Activated CD4-positive, alpha-beta T cell treated with anti-CD3 and anti-CD28 coated beads, Interleukin-2, amount 10 ng/mL, durations not matched to agents 7 days and 5 days (primary cell): Measurements from ENCODE around the gene ZNF606. TPM values are rescaled to one million over a fixed set of nuclear protein-coding genes. Genes with fewer than 3 reads are reported as not detected.
A peak's percentile ranks its signal among the peaks of the same experiment; 100 is the strongest.
"Not testable (repeated sequence)": the region's sequence is repeated elsewhere in the genome, so short reads cannot be mapped to it uniquely, and the experiment has no call there.

Experiments used
- CTCF ChIA-PET: fragments of 350-600 bp; sonication (Branson Sonifier 250); formaldehyde crosslinking; loops from one replicate; lab custom pipeline; 2021; ENCODE audit warnings: antibody characterized with exemption; lab: Charles Lee
- POLR2A ChIA-PET: fragments of 350-600 bp; sonication (Branson Sonifier 250); formaldehyde crosslinking; loops from one replicate; lab custom pipeline; 2021; ENCODE audit warnings: antibody characterized with exemption; lab: Charles Lee
- DNase-seq: peaks from one replicate; pipeline ENCODE4 v3.0.0-alpha.2; 2020
- H3K27ac Mint-ChIP-seq: one replicate; pipeline ENCODE4 v1.8.0; 2021; ENCODE audit warnings: mild to moderate bottlenecking, moderate library complexity, mixed read lengths
- H3K27me3 Mint-ChIP-seq: one replicate; pipeline ENCODE4 v1.8.0; 2021; ENCODE audit warnings: mixed read lengths
- H3K36me3 Mint-ChIP-seq: one replicate; pipeline ENCODE4 v1.8.0; 2021; ENCODE audit warnings: low read depth, mixed read lengths
- H3K4me1 Mint-ChIP-seq: one replicate; pipeline ENCODE4 v1.8.0; 2021; ENCODE audit warnings: mixed read lengths
- H3K4me3 Mint-ChIP-seq: one replicate; pipeline ENCODE4 v1.8.0; 2021; ENCODE audit warnings: mild to moderate bottlenecking, moderate library complexity, mixed read lengths
- H3K9me3 Mint-ChIP-seq: one replicate; pipeline ENCODE4 v1.8.0; 2021; ENCODE audit warnings: mixed read lengths
- total RNA-seq, 2 experiments: library from RNA; stranded (reverse); gene quantifications; one replicate each; pipeline ENCODE4 v1.2.3, GENCODE V29; 2021

Gene ZNF606
- total RNA-seq, 2 experiments from 2014 or later, result 11.1 to 15.3 TPM

GRCh38 chr19:58035863-58036262 is 33.2 kb upstream of the ZNF606 start:
- H3K27ac Mint-ChIP-seq, result no peak overlapping the region
- peaks cover 6% of the 10 kb centered on the region for H3K27me3 Mint-ChIP-seq
- no peak overlapping the region for H3K4me3 Mint-ChIP-seq
- peaks cover 33% of the 10 kb centered on the region for H3K9me3 Mint-ChIP-seq
- ChIA-PET POLR2A (no interaction called here), CTCF (no interaction called here)
- no peak for DNase-seq
- peaks cover 4% of the 10 kb centered on the region for H3K4me1 Mint-ChIP-seq
- H3K36me3 Mint-ChIP-seq, result peaks cover 10% of the 10 kb centered on the region

GRCh38 chr19:58034477-58034793 is 31.8 kb upstream of the ZNF606 start:
- peaks cover 6% of the 10 kb centered on the region for H3K27me3 Mint-ChIP-seq
- peaks cover 10% of the 10 kb centered on the region for H3K36me3 Mint-ChIP-seq
- POLR2A ChIA-PET, result no interaction called here
- no peak overlapping the region for H3K27ac Mint-ChIP-seq
- CTCF ChIA-PET, result no interaction called here
- H3K4me3 Mint-ChIP-seq, result no peak overlapping the region
- peaks cover 31% of the 10 kb centered on the region for H3K9me3 Mint-ChIP-seq
- H3K4me1 Mint-ChIP-seq, result peaks cover 4% of the 10 kb centered on the region
- DNase-seq, result no peak

GRCh38 chr19:58033741-58034476 is 31.3 kb upstream of the ZNF606 start, which contains the start of gene ZSCAN1:
Gene ZSCAN1, plus strand, starts transcription at chr19:58034025. Its CDS starts 3,812 bp downstream, at chr19:58037837.
- CTCF ChIA-PET, result no interaction called here
- peaks cover 10% of the 10 kb centered on the region for H3K36me3 Mint-ChIP-seq
- H3K9me3 Mint-ChIP-seq, result peaks cover 32% of the 10 kb centered on the region
- POLR2A ChIA-PET, result no interaction called here
- H3K27ac Mint-ChIP-seq, result peak within 1 kb of the TSS; percentile 76
- peaks cover 6% of the 10 kb centered on the region for H3K27me3 Mint-ChIP-seq
- peak within 1 kb of the TSS; percentile 48 for H3K4me3 Mint-ChIP-seq
- DNase-seq, result peak; percentile 17
- peaks cover 4% of the 10 kb centered on the region for H3K4me1 Mint-ChIP-seq

GRCh38 chr19:58024661-58025060 is 22.0 kb upstream of the ZNF606 start:
- Mint-ChIP-seq H3K4me1 (no peaks in the 10 kb centered on the region), H3K9me3 (peaks cover 43% of the 10 kb centered on the region), H3K36me3 (peaks cover 2% of the 10 kb centered on the region), H3K4me3 (no peak overlapping the region), H3K27ac (no peak overlapping the region), H3K27me3 (no peaks in the 10 kb centered on the region)
- ChIA-PET CTCF (interaction anchor here (1.0 kb wide), 1 partner anchor 22 kb away, joined by 3 read pairs; no protein-coding TSS in a partner anchor), POLR2A (no interaction called here)
- no peak for DNase-seq

- ChIA-PET CTCF (interaction anchor here (0.5 kb wide), 1 partner anchor 1115 kb away, joined by 3 read pairs; no protein-coding TSS in a partner anchor), POLR2A (no interaction called here)
- Mint-ChIP-seq H3K27me3 (no peaks in the 10 kb centered on the region), H3K4me3 (no peak overlapping the region), H3K27ac (no peak overlapping the region), H3K9me3 (peaks cover 37% of the 10 kb centered on the region), H3K36me3 (peaks cover 2% of the 10 kb centered on the region), H3K4me1 (no peaks in the 10 kb centered on the region)
- no peak for DNase-seq
Measured at GRCh38 chr19:58022283-58022660, 19.7 kb upstream of the ZNF606 start.

GRCh38 chr19:58021541-58022282 is 19.1 kb upstream of the ZNF606 start:
- DNase-seq, result peak; percentile 37
- peaks cover 2% of the 10 kb centered on the region for H3K36me3 Mint-ChIP-seq
- H3K4me3 Mint-ChIP-seq, result no peak overlapping the region
- peaks cover 40% of the 10 kb centered on the region for H3K9me3 Mint-ChIP-seq
- H3K27me3 Mint-ChIP-seq, result no peaks in the 10 kb centered on the region
- no peaks in the 10 kb centered on the region for H3K4me1 Mint-ChIP-seq
- POLR2A ChIA-PET, result no interaction called here
- no peak overlapping the region for H3K27ac Mint-ChIP-seq
- CTCF ChIA-PET, result no interaction called here

- ChIA-PET CTCF (no interaction called here), POLR2A (no interaction called here)
- DNase-seq, result no peak
- Mint-ChIP-seq H3K27ac (no peak overlapping the region), H3K27me3 (no peaks in the 10 kb centered on the region), H3K36me3 (peaks cover 2% of the 10 kb centered on the region), H3K9me3 (peaks cover 33% of the 10 kb centered on the region), H3K4me1 (no peaks in the 10 kb centered on the region), H3K4me3 (no peak overlapping the region)
Measured at GRCh38 chr19:58020129-58020528, 17.5 kb upstream of the ZNF606 start.

- ChIA-PET POLR2A (no interaction called here), CTCF (no interaction called here)
- Mint-ChIP-seq H3K4me3 (no peak overlapping the region), H3K4me1 (peaks cover 9% of the 10 kb centered on the region), H3K9me3 (peaks cover 35% of the 10 kb centered on the region), H3K27me3 (no peaks in the 10 kb centered on the region), H3K27ac (no peak overlapping the region), H3K36me3 (peaks cover 9% of the 10 kb centered on the region)
- DNase-seq, result no peak
Measured at GRCh38 chr19:58014141-58014540, 11.5 kb upstream of the ZNF606 start.

GRCh38 chr19:58010507-58010906 is 7.9 kb upstream of the ZNF606 start:
- DNase-seq, result no peak
- Mint-ChIP-seq H3K9me3 (peaks cover 52% of the 10 kb centered on the region), H3K4me1 (peaks cover 12% of the 10 kb centered on the region), H3K36me3 (peaks cover 30% of the 10 kb centered on the region), H3K4me3 (peak overlapping the region; percentile 74), H3K27ac (peak overlapping the region; percentile 76), H3K27me3 (no peaks in the 10 kb centered on the region)
- POLR2A ChIA-PET, result no interaction called here
- CTCF ChIA-PET, result no interaction called here

GRCh38 chr19:58009666-58010301 is 7.2 kb upstream of the ZNF606 start:
- peak; percentile 76 for DNase-seq
- ChIA-PET POLR2A (no interaction called here), CTCF (no interaction called here)
- H3K27ac Mint-ChIP-seq, result peak overlapping the region; percentile 83
- peaks cover 58% of the 10 kb centered on the region for H3K9me3 Mint-ChIP-seq
- H3K4me1 Mint-ChIP-seq, result peaks cover 14% of the 10 kb centered on the region
- peak overlapping the region; percentile 74 for H3K4me3 Mint-ChIP-seq
- H3K27me3 Mint-ChIP-seq, result no peaks in the 10 kb centered on the region
- peaks cover 37% of the 10 kb centered on the region for H3K36me3 Mint-ChIP-seq

- H3K4me1 Mint-ChIP-seq, result peaks cover 17% of the 10 kb centered on the region
- H3K36me3 Mint-ChIP-seq, result peaks cover 42% of the 10 kb centered on the region
- H3K4me3 Mint-ChIP-seq, result peak overlapping the region; percentile 74
- H3K27ac Mint-ChIP-seq, result no peak overlapping the region
- no peak for DNase-seq
- H3K27me3 Mint-ChIP-seq, result no peaks in the 10 kb centered on the region
- H3K9me3 Mint-ChIP-seq, result peaks cover 58% of the 10 kb centered on the region
- POLR2A ChIA-PET, result no interaction called here
- CTCF ChIA-PET, result no interaction called here
Measured at GRCh38 chr19:58009301-58009665, 6.7 kb upstream of the ZNF606 start.

- CTCF ChIA-PET, H3K27me3 Mint-ChIP-seq: not testable (repeated sequence)
- peak overlapping the region; percentile 74 for H3K4me3 Mint-ChIP-seq
Measured at GRCh38 chr19:58008877-58009276, 6.3 kb upstream of the ZNF606 start.

GRCh38 chr19:58007285-58007684 is 4.7 kb upstream of the ZNF606 start:
- peaks cover 55% of the 10 kb centered on the region for H3K36me3 Mint-ChIP-seq
- no peak overlapping the region for H3K27ac Mint-ChIP-seq
- peaks cover 56% of the 10 kb centered on the region for H3K9me3 Mint-ChIP-seq
- DNase-seq, result no peak
- CTCF ChIA-PET, result no interaction called here
- no peaks in the 10 kb centered on the region for H3K27me3 Mint-ChIP-seq
- peaks cover 30% of the 10 kb centered on the region for H3K4me1 Mint-ChIP-seq
- POLR2A ChIA-PET, result no interaction called here
- H3K4me3 Mint-ChIP-seq, result no peak overlapping the region

More at GRCh38 chr19:58008877-58009276, 6.3 kb upstream of the ZNF606 start:
- H3K36me3 Mint-ChIP-seq, result peaks cover 46% of the 10 kb centered on the region
- H3K9me3 Mint-ChIP-seq, result peaks cover 61% of the 10 kb centered on the region
- DNase-seq, H3K27ac Mint-ChIP-seq, POLR2A ChIA-PET: not testable (repeated sequence)
- peaks cover 20% of the 10 kb centered on the region for H3K4me1 Mint-ChIP-seq
